Liver (tissue), 3 donors: ENCODE measurements around the gene OPN4.

Experiments used
- EGR1 ChIP-seq, 2 donors: IDR thresholded peaks; 2 replicates each; pipeline ENCODE4 v1.6.1; 2016 to 2018; ENCODE audit warnings: antibody characterized with exemption in 2 of 2, low read depth in 2 of 2
- FOXA1 ChIP-seq: IDR thresholded peaks from 2 replicates; pipeline ENCODE4 v1.6.1; 2016; ENCODE audit warnings: antibody characterized with exemption
- FOXA2 ChIP-seq: IDR thresholded peaks from 2 replicates; pipeline ENCODE4 v1.6.1; 2016; ENCODE audit warnings: antibody characterized with exemption
- GABPA ChIP-seq, 2 donors: IDR thresholded peaks in 1 of 2; conservative IDR thresholded peaks in 1 of 2; 2 replicates each; pipeline ENCODE4 v1.6.1; 2016; ENCODE audit warnings: antibody characterized with exemption in 2 of 2, mild to moderate bottlenecking in 1 of 2, moderate library complexity in 1 of 2
- HNF4A ChIP-seq, 2 donors: conservative IDR thresholded peaks; 2 replicates each; pipeline ENCODE4 v1.6.1; 2016; ENCODE audit warnings: antibody characterized with exemption in 2 of 2, mild to moderate bottlenecking in 2 of 2
- NR2F2 ChIP-seq: IDR thresholded peaks from 2 replicates; pipeline ENCODE4 v1.6.1; 2016; ENCODE audit warnings: antibody characterized with exemption
- RAD21 ChIP-seq, 2 donors: IDR thresholded peaks; 2 replicates each; pipeline ENCODE4 v1.6.1; 2016; ENCODE audit warnings: antibody characterized with exemption in 2 of 2, mild to moderate bottlenecking in 2 of 2
- RXRA ChIP-seq, 2 donors: IDR thresholded peaks; 2 replicates each; pipeline ENCODE4 v1.6.1; 2017 to 2018; ENCODE audit warnings: antibody characterized with exemption in 2 of 2, mild to moderate bottlenecking in 1 of 2
- TAF1 ChIP-seq: conservative IDR thresholded peaks from 2 replicates; pipeline ENCODE4 v1.6.1; 2016; ENCODE audit warnings: antibody characterized with exemption, mild to moderate bottlenecking
- YY1 ChIP-seq: IDR thresholded peaks from 2 replicates; pipeline ENCODE4 v1.6.1; 2016; ENCODE audit warnings: antibody characterized with exemption, mild to moderate bottlenecking
- TF ChIP-seq, protein P1 (sequence below): fragments of 150-350 bp; IDR thresholded peaks from 2 replicates; pipeline ENCODE4 v1.5.1; 2017; ENCODE audit warnings: improper control_type of control experiment, low read depth, low read length; ENCODE audit not compliant: missing input control
- TF ChIP-seq, protein P2 (sequence below): IDR thresholded peaks from 2 replicates; pipeline ENCODE4 v1.6.1; 2016; ENCODE audit warnings: antibody characterized with exemption, mild to moderate bottlenecking
- donor health status: healthy.
- donor health status: healthy.

DNA sequence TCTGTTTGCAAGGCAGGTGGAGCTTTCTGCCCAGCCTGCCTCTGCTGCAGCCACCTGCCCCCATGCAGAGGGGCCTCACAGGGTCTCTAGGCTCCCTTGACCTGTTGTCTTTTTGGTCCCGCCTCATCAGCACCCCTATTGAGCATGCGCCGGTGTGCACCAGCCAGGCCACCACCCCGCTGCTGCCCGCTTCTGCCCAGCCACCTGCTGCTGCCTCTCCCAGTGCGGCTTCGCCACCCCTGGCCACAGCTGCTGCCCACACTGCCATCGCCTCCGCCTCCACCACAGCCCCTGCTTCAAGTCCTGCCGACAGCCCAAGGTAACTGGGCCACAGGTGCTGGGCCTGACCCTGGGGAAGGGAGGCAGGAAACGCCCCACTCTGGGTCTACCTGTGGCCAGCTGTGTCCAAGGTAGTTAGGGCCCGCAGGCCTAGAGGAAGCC, 52.1 kb downstream of the OPN4 start:
- TF ChIP-seq, protein P1, sequence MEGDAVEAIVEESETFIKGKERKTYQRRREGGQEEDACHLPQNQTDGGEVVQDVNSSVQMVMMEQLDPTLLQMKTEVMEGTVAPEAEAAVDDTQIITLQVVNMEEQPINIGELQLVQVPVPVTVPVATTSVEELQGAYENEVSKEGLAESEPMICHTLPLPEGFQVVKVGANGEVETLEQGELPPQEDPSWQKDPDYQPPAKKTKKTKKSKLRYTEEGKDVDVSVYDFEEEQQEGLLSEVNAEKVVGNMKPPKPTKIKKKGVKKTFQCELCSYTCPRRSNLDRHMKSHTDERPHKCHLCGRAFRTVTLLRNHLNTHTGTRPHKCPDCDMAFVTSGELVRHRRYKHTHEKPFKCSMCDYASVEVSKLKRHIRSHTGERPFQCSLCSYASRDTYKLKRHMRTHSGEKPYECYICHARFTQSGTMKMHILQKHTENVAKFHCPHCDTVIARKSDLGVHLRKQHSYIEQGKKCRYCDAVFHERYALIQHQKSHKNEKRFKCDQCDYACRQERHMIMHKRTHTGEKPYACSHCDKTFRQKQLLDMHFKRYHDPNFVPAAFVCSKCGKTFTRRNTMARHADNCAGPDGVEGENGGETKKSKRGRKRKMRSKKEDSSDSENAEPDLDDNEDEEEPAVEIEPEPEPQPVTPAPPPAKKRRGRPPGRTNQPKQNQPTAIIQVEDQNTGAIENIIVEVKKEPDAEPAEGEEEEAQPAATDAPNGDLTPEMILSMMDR: no peak
- no peak for TF ChIP-seq GABPA (IDR thresholded peaks at IDR 0.05 in 1 of 2, conservative IDR thresholded peaks at IDR 0.05 in 1 of 2)
- no peak for TF ChIP-seq HNF4A (conservative IDR thresholded peaks at IDR 0.05)
- TF ChIP-seq NR2F2: no peak
- TF ChIP-seq TAF1: no peak
- TF ChIP-seq FOXA1: no peak
- no peak for TF ChIP-seq EGR1 (IDR thresholded peaks at IDR 0.05; ENCODE audit: low read depth in 2 of 2)
- TF ChIP-seq FOXA2: no peak
- TF ChIP-seq RAD21 (IDR thresholded peaks at IDR 0.05): no peak
- no peak for TF ChIP-seq RXRA (IDR thresholded peaks at IDR 0.05)
- no peak for TF ChIP-seq YY1
- TF ChIP-seq, protein P2, sequence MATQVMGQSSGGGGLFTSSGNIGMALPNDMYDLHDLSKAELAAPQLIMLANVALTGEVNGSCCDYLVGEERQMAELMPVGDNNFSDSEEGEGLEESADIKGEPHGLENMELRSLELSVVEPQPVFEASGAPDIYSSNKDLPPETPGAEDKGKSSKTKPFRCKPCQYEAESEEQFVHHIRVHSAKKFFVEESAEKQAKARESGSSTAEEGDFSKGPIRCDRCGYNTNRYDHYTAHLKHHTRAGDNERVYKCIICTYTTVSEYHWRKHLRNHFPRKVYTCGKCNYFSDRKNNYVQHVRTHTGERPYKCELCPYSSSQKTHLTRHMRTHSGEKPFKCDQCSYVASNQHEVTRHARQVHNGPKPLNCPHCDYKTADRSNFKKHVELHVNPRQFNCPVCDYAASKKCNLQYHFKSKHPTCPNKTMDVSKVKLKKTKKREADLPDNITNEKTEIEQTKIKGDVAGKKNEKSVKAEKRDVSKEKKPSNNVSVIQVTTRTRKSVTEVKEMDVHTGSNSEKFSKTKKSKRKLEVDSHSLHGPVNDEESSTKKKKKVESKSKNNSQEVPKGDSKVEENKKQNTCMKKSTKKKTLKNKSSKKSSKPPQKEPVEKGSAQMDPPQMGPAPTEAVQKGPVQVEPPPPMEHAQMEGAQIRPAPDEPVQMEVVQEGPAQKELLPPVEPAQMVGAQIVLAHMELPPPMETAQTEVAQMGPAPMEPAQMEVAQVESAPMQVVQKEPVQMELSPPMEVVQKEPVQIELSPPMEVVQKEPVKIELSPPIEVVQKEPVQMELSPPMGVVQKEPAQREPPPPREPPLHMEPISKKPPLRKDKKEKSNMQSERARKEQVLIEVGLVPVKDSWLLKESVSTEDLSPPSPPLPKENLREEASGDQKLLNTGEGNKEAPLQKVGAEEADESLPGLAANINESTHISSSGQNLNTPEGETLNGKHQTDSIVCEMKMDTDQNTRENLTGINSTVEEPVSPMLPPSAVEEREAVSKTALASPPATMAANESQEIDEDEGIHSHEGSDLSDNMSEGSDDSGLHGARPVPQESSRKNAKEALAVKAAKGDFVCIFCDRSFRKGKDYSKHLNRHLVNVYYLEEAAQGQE: no peak
